Measurements from ENCODE around the gene RAMP1.

The RAMP1 gene

GRCh38 chr2:237912271-237913192 lies 53.1 kb downstream of the RAMP1 start:
- Histone ChIP-seq H3K27me3 (no peaks in the 10 kb centered on the region), H3K4me1 (peaks cover 0 to 3% (median 0%) of the 10 kb centered on the region in 4 donors), H3K4me3 (no peak overlapping the region), H3K27ac (peak overlapping the region; percentile 24 to 33), H3K36me3 (peaks cover 0 to 29% (median 21%) of the 10 kb centered on the region in 3 donors), H3K9me3 (peaks cover 0 to 1% (median 0%) of the 10 kb centered on the region in 3 donors)
- TF ChIP-seq CTCF (IDR thresholded peaks at IDR 0.05): no peak
- intact Hi-C loops (cut with DNase I; ENCODE audit: low total_unique reads): no loop called here
- peak in 1 of 2 donors; percentile 65 for DNase-seq

- H3K4me3 ChIP-seq: no peak overlapping the region
- H3K27me3 ChIP-seq: no peaks in the 10 kb centered on the region
- H3K27ac ChIP-seq: peak overlapping the region; percentile 24 to 33
- intact Hi-C loops (cut with DNase I; ENCODE audit: low total_unique reads): no loop called here
- peak in 1 of 2 donors; percentile 61 for DNase-seq
- H3K36me3 ChIP-seq: peaks cover 0 to 28% (median 21%) of the 10 kb centered on the region in 3 donors
- no peak for TF ChIP-seq CTCF (IDR thresholded peaks at IDR 0.05)
- H3K4me1 ChIP-seq: peaks cover 0 to 6% (median 0%) of the 10 kb centered on the region in 4 donors
- no peaks in the 10 kb centered on the region for H3K9me3 ChIP-seq
These were observed 53.9 kb downstream of the RAMP1 start for GRCh38 chr2:237913193-237913917.

GRCh38 chr2:237915576-237915975 lies 56.2 kb downstream of the RAMP1 start:
- H3K4me1 ChIP-seq: peaks cover 0 to 22% (median 10%) of the 10 kb centered on the region in 4 donors
- peaks cover 0 to 24% (median 21%) of the 10 kb centered on the region in 3 donors for H3K36me3 ChIP-seq
- H3K9me3 ChIP-seq: no peaks in the 10 kb centered on the region
- intact Hi-C loops (cut with DNase I; ENCODE audit: low total_unique reads): no loop called here
- no peaks in the 10 kb centered on the region for H3K27me3 ChIP-seq
- H3K27ac ChIP-seq: no peak overlapping the region
- no peak for TF ChIP-seq CTCF (IDR thresholded peaks at IDR 0.05)
- peak; percentile 7 to 56 for DNase-seq
- no peak overlapping the region for H3K4me3 ChIP-seq

GRCh38 chr2:237916296-237916695 lies 56.9 kb downstream of the RAMP1 start:
- Histone ChIP-seq H3K9me3 (no peaks in the 10 kb centered on the region), H3K36me3 (peaks cover 0 to 21% (median 14%) of the 10 kb centered on the region in 3 donors), H3K27ac (no peak overlapping the region), H3K4me3 (no peak overlapping the region), H3K27me3 (no peaks in the 10 kb centered on the region), H3K4me1 (peaks cover 0 to 22% (median 10%) of the 10 kb centered on the region in 4 donors)
- no peak for TF ChIP-seq CTCF (IDR thresholded peaks at IDR 0.05)
- DNase-seq: peak in 1 of 2 donors; percentile 57
- intact Hi-C loops (cut with DNase I; ENCODE audit: low total_unique reads): no loop called here

GRCh38 chr2:237917696-237918374 lies 58.4 kb downstream of the RAMP1 start:
- Histone ChIP-seq H3K4me1 (peaks cover 0 to 31% (median 14%) of the 10 kb centered on the region in 4 donors), H3K4me3 (no peak overlapping the region), H3K27ac (peak overlapping the region; percentile 77 to 82), H3K27me3 (no peaks in the 10 kb centered on the region), H3K36me3 (peaks cover 0 to 7% (median 0%) of the 10 kb centered on the region in 3 donors), H3K9me3 (no peaks in the 10 kb centered on the region)
- no peak for TF ChIP-seq CTCF (IDR thresholded peaks at IDR 0.05)
- DNase-seq: peak in 1 of 2 donors; percentile 17
- intact Hi-C loops (cut with DNase I; ENCODE audit: low total_unique reads): no loop called here
